GM21526 (cell line): Measurements from ENCODE around the gene CDHR3.

Source experiments
- ATAC-seq: cut with Tn5 transposase; IDR thresholded peaks from one replicate; pipeline ENCODE4 v1.9.1; 2021; ENCODE audit warnings: moderate library complexity; ENCODE audit not compliant: unreplicated experiment, low FRiP score

Gene CDHR3

DNA sequence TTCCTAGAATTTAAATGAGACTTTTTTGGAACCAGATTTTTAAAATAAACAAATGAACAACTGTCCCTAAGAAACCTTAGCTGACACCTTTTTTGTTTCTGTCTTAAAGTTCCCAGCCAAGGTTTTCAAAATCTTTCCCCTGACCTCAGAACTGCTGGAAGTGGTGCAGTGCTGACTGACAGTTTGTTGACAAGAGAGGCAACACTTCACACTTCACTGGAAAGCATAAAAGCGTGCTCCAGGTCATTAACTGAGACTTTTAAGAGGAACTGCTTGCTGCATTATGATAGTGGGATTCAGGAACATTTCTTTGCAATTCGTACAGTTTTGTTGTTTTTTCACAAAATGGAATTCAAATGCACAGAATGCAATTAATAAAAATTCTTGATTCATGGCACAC lies 112.9 kb downstream of the CDHR3 start:
- ATAC-seq = no peak

DNA sequence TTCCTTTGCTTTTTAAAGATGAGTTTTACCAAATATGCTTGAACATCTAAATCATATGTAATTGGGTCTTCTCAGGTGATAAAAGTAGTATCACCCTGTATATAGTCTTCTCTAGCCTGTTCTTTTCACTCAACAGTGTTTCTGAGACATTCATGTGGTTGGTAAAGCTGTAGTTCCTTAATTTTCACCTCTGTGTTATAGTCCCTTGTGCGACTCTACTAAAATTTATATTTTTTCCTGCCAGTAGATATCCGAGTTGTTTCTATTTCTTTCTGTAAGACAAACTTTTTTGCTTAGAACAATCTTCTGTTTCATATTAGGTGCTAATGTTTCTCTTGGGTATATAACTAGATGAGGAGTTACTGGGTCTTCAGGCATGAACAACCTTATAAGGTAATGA lies 113.5 kb downstream of the CDHR3 start:
- no peak for ATAC-seq

- no peak for ATAC-seq
Observed at GRCh38 chr7:106080300-106080987, 117.4 kb downstream of the CDHR3 start.

DNA sequence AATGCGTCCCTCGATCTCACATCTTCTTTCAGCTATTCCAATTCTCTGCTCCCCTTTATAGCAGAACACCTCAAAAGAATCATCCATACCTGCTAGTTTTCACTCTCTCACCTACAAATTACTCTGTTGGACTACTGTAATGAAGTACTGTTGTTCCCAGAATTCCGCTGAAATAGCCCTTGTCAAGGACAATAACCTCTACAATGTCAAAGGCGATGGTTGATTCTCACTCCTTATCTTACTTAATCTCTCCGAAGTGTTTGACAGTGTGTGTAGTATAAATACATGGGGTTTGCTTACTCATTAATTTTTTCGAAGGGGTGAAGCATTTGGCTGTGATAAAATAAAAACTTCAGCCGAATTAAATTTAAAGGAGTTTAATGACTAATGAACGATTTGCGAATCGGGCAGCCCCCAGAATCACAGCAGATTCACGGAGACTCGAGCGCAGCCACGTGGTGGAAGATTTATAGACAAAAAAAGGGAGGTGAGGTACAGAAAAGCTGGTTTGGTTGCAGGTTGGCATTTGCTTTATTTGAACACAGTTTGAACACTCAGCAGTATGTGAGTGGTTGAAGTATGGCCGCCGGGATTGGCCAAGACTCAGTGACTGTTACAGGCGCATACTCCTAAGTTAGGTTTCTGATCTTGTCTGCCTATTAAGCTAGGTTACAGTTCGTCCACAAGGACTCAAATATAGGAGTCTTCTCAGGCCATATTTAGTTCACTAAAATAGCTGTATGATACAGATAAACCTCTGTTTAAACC lies 119.2 kb downstream of the CDHR3 start:
- no peak for ATAC-seq
